Heart left ventricle (tissue), 16 donors: ENCODE results near the gene PSMG4. TPM values are rescaled to one million over a fixed set of nuclear protein-coding genes. Genes with fewer than 3 reads are reported as not detected.

Experiments used
- ATAC-seq, 4 donors: fragments of 200-7000 bp; cut with Tn5 transposase; one replicate each; pipeline ENCODE4 v1.9.1; 2020 to 2022; ENCODE audit warnings: moderate library complexity in 4 of 4, mild to moderate bottlenecking in 3 of 4, moderate number of reproducible peaks in 1 of 4
- DNase-seq, 5 donors: peaks; one replicate each; pipeline ENCODE4 v3.0.0-alpha.2; 2020
- H3K27ac ChIP-seq, 12 donors: fragments of 200-600 bp; sonication (generic) in 4 of 12; one replicate each; pipeline versions ENCODE4 v1.5.0 to v1.8.0; 2016 to 2022; ENCODE audit warnings: mild to moderate bottlenecking in 2 of 12
- H3K27me3 ChIP-seq, 9 donors: fragments of 200-600 bp; sonication (generic) in 2 of 9; one replicate each; pipeline versions ENCODE4 v1.5.1 to v1.8.0; 2016 to 2022; ENCODE audit warnings: mild to moderate bottlenecking in 3 of 9
- H3K36me3 ChIP-seq, 9 donors: fragments of 200-600 bp; sonication (generic) in 2 of 9; one replicate each; pipeline versions ENCODE4 v1.5.0 to v1.8.0; 2018 to 2022; ENCODE audit warnings: mild to moderate bottlenecking in 2 of 9
- H3K4me1 ChIP-seq, 12 donors: fragments of 200-600 bp; sonication (generic) in 4 of 12; one replicate each; pipeline versions ENCODE4 v1.5.0 to v1.8.0; 2016 to 2022; ENCODE audit warnings: mild to moderate bottlenecking in 3 of 12
- H3K4me3 ChIP-seq, 12 donors: fragments of 200-600 bp; sonication (generic) in 4 of 12; one replicate each; pipeline versions ENCODE4 v1.5.0 to v1.8.0; 2017 to 2022; ENCODE audit warnings: mild to moderate bottlenecking in 9 of 12, moderate library complexity in 4 of 12
- H3K9me3 ChIP-seq, 12 donors: fragments of 200-600 bp; sonication (generic) in 4 of 12; one replicate each; pipeline versions ENCODE4 v1.5.0 to v1.8.0; 2016 to 2022; ENCODE audit warnings: mild to moderate bottlenecking in 1 of 12
- POLR2A ChIP-seq, 2 donors: fragments of 450-650 bp; IDR thresholded peaks; one replicate each; pipeline ENCODE4 v1.6.1; 2017; ENCODE audit warnings: antibody characterized with exemption in 2 of 2, mild to moderate bottlenecking in 2 of 2, moderate library complexity in 2 of 2
- WGBS, 4 donors: extraction: QIAGEN DNeasy Blood & Tissue Kit in 2 of 4; methylation state at CpG; one replicate each; pipeline versions ENCODE4 v1.1.5 to v1.1.7; 2013 to 2018; 5-methylcytosine and 5-hydroxymethylcytosine counted together
- intact Hi-C, 10 donors: fragments of 100-400 bp; cut with DNase I; formaldehyde crosslinking; loops; one replicate each; pipeline versions ENCODE4 v1.11.1 to v1.14.2; 2022
- long read RNA-seq, 3 donors: library from polyadenylated mRNA; unstranded; transcript quantifications; one replicate each; pipeline ENCODE4 v2.0.0, GENCODE V29; 2020 to 2021
- polyA plus RNA-seq, 2 donors: library from polyadenylated mRNA; stranded (reverse); fragments of 200-250 nt; gene quantifications; one replicate each; pipeline ENCODE4 v1.2.3, GENCODE V29; 2013
- total RNA-seq, 9 donors: library from RNA; depleted of rRNA in 2 of 9; stranded (reverse); fragments of >200 nt in 2 of 9; fragmentation: NEBNext Ultra II Directional in 3 of 9; extraction: Animal tissue kit (Norgen Biotek cat#: 25700) in 3 of 9; gene quantifications; one replicate each; pipeline versions ENCODE4 v1.1.0 to v1.2.4, GENCODE V29; 2016 to 2023
- TF ChIP-seq, protein P1 (sequence below), 12 donors: fragments of 200-600 bp; sonication (generic) in 4 of 12; IDR thresholded peaks; one replicate each; pipeline versions ENCODE4 v1.5.0 to v1.8.0; 2018 to 2022; ENCODE audit warnings: antibody characterized with exemption in 12 of 12, mild to moderate bottlenecking in 5 of 12
- donor health status: ischemic (EF 13 %, LVEDD 7.1; RV severe dilation, severe dysfunction).
- donor health status: healthy with polysubstance abuse.
- donor health status: DM: no; HTN: yes; CAD: no.
- donor health status: DM: no; HTN: no; CAD: no.
- donor health status: ischemic (EF 25% LVEDD 6.9; RV normal size, moderate dysfunction).
- donor health status: ischemic (EF 25% LVEDD 5.7; RV mildly dilated, moderate dysfunction).
- donor health status: healthy.
- donor health status: DM: yes; HTN: yes; CAD: no.
- donor health status: ischemic (EF 35%, LVEDD 5.7; RV mildly dilated, moderate dysfunction).
- donor health status: nonischemic (EF 11% LVEDD 7.7; RV severe dilation, severe dysfunction).
- donor health status: DM: yes; HTN: yes; CAD: no.
- donor health status: PGD.
- donor health status: ischemic (EF 29% LVEDD 5.4; RV normal size, mild dysfunction).
- donor health status: nonischemic (EF 23%, LVEDD 6.1; RV moderate dilation, normal function).

The PSMG4 gene
- total RNA-seq, result 10 to 100 TPM in 4 of 9 donors, 1 to 10 TPM in 5; 6.2 to 12.6 (median 9.7) TPM
- polyA plus RNA-seq, result 10 to 100 TPM in 1 of 2 donors, 1 to 10 TPM in 1; 8.7 to 21.7 TPM
- long read RNA-seq, donor 1, transcript PSMG4-206 (3 exons, 838 nt), result major isoform, 7 of 11 reads
- long read RNA-seq, donor 1, partial matches to known transcripts, result 0 of 11 reads
- long read RNA-seq, donor 1, other reads (novel, unspliced or antisense), result 2 of 11 reads
- long read RNA-seq, donor 2, partial matches to known transcripts, result 1 of 3 reads
- long read RNA-seq, donor 2, other reads (novel, unspliced or antisense), result 0 of 3 reads
- long read RNA-seq, donor 3, full-length matches to known transcripts, result 11 of 13 reads
- long read RNA-seq, donor 3, partial matches to known transcripts, result 0 of 13 reads
- long read RNA-seq, donor 3, other reads (novel, unspliced or antisense), result 2 of 13 reads

DNA sequence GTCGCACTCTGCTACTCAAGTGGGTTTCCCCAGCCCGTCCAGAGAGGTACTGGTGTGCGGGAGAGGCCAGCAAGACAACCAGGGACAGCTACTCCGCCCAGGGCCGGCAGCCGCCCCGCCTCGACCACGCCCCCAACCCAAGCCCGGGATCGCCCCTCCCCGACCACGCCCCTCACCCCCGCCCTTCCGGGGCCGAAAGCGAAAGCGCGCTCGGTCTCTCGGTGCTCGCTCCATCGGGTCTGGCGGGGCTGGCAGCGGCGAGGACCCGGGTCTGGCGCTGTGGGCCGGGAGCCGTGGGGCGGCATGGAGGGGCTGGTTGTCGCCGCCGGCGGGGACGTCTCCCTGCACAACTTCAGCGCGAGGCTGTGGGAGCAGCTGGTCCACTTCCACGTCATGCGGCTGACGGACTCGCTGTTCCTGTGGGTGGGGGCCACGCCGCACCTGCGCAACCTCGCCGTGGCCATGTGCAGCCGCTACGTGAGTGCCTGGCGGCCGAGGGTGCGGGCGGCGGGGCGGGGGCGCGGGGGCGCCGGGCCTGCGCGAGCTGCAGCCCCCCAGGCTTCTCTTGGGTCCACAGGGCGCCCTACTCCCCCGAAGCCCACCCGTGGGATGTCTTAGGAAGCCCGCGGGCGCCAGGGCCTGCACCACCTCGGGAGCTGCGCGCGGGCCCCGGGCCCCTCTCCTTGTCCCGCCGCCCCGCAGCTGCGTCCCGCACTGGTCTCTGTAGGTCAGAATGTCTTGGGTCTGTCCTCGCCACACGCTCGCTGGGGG, at the start of gene PSMG4:
Gene PSMG4, plus strand, starts transcription at position 228 of the 771 bp plus-strand sequence. Its CDS starts 76 bp downstream, at position 304.
- WGBS, 4 donors, result 0 to 1% (median 1%) methylated on average over 32 to 80 of the region's 80 CpGs
- peak within 1 kb of the TSS; percentile 60 to 99 (median 94) for H3K4me3 ChIP-seq
- TF ChIP-seq POLR2A (IDR thresholded peaks at IDR 0.05), result peak in 1 of 2 donors; percentile 60
- TF ChIP-seq, protein P1, sequence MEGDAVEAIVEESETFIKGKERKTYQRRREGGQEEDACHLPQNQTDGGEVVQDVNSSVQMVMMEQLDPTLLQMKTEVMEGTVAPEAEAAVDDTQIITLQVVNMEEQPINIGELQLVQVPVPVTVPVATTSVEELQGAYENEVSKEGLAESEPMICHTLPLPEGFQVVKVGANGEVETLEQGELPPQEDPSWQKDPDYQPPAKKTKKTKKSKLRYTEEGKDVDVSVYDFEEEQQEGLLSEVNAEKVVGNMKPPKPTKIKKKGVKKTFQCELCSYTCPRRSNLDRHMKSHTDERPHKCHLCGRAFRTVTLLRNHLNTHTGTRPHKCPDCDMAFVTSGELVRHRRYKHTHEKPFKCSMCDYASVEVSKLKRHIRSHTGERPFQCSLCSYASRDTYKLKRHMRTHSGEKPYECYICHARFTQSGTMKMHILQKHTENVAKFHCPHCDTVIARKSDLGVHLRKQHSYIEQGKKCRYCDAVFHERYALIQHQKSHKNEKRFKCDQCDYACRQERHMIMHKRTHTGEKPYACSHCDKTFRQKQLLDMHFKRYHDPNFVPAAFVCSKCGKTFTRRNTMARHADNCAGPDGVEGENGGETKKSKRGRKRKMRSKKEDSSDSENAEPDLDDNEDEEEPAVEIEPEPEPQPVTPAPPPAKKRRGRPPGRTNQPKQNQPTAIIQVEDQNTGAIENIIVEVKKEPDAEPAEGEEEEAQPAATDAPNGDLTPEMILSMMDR (IDR thresholded peaks at IDR 0.05), result no peak
- peaks cover 0 to 8% (median 6%) of the 10 kb centered on the region in 9 donors for H3K36me3 ChIP-seq
- DNase-seq (peak; percentile 96 to 99 (median 97)), ATAC-seq (peak; percentile 93 to 98 (median 98))
- intact Hi-C loops, result loop anchor here in 7 of 10 donors (2.0 to 10.0 kb wide), 3 partner anchors 94 to 264 kb away; partner anchors contain the start of gene NQO2 (in 3 of the 7)
- peaks cover 0 to 38% (median 18%) of the 10 kb centered on the region in 12 donors for H3K4me1 ChIP-seq
- H3K27ac ChIP-seq, result peak within 1 kb of the TSS in 11 of 12 donors; percentile 40 to 85 (median 82)
- H3K9me3 ChIP-seq, result no peaks in the 10 kb centered on the region
- H3K27me3 ChIP-seq, result no peaks in the 10 kb centered on the region

DNA sequence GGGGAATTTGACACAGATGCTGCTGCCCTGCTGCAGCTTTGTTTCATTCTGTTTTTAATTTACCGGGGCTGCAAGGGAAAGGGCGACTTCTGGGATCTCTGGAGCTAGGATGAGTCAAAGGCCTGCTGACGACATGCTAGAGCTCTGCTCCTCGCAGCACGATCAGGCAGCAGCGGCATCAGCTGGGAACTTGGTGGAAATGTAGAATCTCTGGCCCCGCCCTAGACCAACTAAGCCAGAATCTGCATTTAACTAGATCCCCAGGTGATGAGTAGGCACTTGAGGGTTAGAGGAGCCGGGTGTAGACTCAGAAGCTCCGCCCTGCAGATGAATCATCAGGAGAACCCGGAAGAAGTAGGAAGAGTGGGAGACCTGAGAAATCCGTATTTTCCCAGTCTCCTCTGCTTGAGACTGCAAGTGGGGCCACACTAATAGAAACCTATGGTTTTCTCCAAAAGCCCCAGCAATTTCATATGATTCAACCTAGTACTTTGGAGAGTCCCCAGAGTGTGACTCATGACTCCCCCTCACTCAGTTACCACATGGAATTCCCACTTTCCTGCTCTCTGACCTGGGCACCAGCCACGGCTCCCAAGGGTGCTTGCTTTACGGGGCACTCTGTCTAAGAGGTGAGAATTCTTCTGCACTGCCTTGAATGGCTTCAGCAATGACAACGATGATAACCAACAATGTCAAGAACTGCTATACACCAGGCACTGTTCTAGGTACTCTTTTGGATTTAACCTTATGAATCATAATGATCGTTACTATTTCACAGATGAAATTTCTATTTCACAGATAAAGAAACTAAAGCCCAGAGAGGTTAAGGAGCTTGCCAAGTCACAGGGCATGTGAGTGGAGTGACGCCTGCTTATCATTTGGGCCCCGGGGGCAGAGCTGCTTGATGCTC, 49.4 kb upstream of the PSMG4 start:
- peaks cover 0 to 11% (median 0%) of the 10 kb centered on the region in 9 donors for H3K27me3 ChIP-seq
- intact Hi-C loops, result no loop called here
- H3K4me3 ChIP-seq, result no peak overlapping the region
- H3K4me1 ChIP-seq, result peaks cover 0 to 3% (median 0%) of the 10 kb centered on the region in 12 donors
- peaks cover 0 to 7% (median 0%) of the 10 kb centered on the region in 12 donors for H3K9me3 ChIP-seq
- no peaks in the 10 kb centered on the region for H3K36me3 ChIP-seq
- WGBS, 4 donors, result 56 to 66% (median 61%) methylated on average over 17 of the region's 17 CpGs
- no peak overlapping the region for H3K27ac ChIP-seq
- TF ChIP-seq POLR2A (IDR thresholded peaks at IDR 0.05), result no peak
- TF ChIP-seq, protein P1 (IDR thresholded peaks at IDR 0.05), result peak in 1 of 12 donors; percentile 18
- peak in 3 of 4 donors; percentile 59 to 88 (median 76) for ATAC-seq
- DNase-seq, result peak in 3 of 5 donors; percentile 27 to 61 (median 47)

DNA sequence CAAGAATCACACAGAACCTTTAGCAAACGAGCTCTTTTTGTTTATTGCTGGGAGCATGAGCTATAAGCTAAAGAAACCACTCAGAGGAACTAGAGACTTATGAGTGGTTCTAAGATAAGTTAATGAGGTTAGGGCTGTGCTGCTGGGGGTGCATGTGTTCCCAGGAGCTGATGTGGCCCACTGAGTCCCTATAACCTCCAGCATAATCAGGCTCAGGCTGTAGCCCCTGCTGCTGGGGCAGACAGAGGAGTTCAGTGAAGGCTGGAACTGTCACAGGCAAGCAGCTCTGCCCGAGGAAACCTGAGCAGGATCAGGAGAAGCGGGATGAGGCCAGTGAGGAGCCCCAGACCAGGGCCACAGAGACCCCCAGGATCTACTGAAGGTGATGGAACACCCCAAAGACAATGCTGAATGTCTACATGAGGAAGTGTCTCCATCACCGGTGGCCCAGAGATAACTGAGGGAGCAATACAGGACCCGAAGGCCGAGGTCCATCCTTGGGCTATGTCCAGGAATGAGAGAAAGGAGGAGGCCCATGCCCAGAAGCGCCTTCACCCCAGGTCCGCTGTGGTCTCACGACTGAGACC, 48.6 kb upstream of the PSMG4 start:
- no peaks in the 10 kb centered on the region for H3K9me3 ChIP-seq
- H3K27me3 ChIP-seq, result peaks cover 0 to 11% (median 0%) of the 10 kb centered on the region in 9 donors
- H3K27ac ChIP-seq, result no peak overlapping the region
- no peak for TF ChIP-seq POLR2A (IDR thresholded peaks at IDR 0.05)
- TF ChIP-seq, protein P1 (IDR thresholded peaks at IDR 0.05), result no peak
- no peak for ATAC-seq
- H3K36me3 ChIP-seq, result no peaks in the 10 kb centered on the region
- H3K4me3 ChIP-seq, result no peak overlapping the region
- DNase-seq, result no peak
- intact Hi-C loops, result no loop called here
- 88 to 90% (median 89%) methylated on average over 9 of the region's 9 CpGs for WGBS, 4 donors
- H3K4me1 ChIP-seq, result peaks cover 0 to 3% (median 0%) of the 10 kb centered on the region in 12 donors
